ENCODE results near the gene LIN28B.
"Not testable (repeated sequence)": the region's sequence is repeated elsewhere in the genome, so short reads cannot be mapped to it uniquely, and the experiment has no call there.

The LIN28B gene, protein sequence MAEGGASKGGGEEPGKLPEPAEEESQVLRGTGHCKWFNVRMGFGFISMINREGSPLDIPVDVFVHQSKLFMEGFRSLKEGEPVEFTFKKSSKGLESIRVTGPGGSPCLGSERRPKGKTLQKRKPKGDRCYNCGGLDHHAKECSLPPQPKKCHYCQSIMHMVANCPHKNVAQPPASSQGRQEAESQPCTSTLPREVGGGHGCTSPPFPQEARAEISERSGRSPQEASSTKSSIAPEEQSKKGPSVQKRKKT

GRCh38 chr6:104956731-104957294 lies at the start of gene LIN28B:
Gene LIN28B, plus strand, starts transcription at chr6:104957107. Its CDS starts 144 bp downstream, at chr6:104957251.
- DNase-seq = peak in 1 of 2 experiments; percentile 12

DNA sequence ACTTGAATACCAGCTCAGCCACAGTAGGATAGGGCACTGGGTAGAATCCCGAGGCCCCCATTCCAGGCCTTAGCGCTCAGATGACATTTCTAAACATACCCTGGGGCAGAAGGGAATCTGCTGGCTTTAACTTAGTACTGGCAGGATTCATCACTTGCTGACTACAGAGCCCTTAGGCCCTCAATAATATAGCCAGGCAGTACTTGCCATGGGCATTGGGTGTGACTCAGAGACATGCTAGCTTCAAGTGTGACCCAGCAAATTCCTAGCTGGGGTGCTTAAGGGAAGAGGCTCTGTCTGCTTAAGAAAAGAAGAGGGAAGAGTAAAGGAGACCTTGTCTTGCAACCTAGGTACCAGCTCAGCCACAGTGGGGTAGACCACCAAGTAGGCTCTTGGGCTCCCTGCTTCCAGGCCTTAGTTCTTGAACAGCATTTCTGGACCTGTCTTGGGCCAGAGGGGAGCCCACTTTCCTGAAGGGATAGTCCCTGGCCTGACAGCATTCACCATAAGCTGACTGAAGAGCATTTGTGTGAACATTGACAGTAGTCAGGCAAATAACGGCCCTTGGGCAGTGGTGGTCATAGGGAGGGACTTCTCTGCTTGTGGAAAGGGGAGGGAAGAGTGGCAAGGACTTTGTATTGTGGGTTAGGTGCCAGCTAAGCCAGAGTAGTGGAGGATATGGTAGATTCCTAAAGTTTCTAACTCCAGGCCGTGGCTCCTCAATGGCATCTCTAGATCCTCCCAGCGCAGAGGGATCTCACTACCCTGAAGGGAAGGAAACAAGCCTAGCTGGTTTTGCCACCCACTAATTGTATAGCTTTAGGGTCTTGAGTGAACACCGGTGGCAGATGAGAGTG lies 48.6 kb upstream of the LIN28B start:
- DNase-seq = no peak

DNA sequence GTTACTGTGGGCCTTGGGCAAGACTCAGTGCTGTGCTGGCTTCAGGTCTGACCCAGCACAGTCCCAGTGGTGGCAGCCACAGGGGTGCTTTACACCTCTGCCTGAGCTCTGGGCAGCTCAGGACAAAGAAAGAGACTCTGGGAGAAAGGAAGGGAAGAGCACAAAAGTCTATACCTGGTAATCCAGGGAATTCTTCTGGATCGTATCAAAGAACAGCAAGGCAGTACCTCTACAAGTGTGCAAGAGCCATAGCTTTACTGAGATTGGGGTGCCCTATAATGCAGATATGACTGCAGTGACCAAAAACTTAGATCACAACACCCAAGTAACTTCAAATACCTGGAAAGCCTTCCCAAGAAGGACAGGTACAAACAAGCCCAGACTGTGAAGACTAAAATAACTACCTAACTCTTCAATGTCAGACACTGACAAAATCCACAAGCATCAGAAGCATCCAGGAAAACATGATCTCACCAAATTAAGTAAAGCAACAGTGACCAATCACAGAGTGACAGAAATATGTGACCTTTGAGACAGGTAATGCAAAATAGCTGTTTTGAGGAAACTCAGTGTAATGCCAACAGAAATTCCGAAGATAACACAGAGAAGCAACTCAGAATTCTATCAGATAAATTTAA lies 47.9 kb upstream of the LIN28B start:
- DNase-seq = no peak

DNA sequence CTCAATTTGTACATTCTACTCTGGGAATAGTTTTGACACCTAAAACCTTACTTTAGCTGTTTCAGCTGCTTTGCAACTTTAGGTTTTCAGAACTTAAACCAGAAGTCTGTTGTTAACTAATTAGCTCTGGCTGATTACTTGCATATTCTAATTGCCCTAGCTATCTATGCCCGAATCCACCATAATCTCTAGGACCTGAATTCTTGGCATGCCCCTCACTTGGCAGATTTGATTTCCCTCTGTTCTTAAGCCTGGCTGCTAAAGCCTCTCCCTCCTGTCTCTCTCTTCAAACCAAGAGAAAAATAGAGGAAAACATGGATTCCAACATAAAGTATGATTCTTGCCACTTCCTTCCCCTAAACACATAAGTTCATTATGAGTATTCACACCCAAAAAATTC lies 35.0 kb upstream of the LIN28B start:
- no peak for DNase-seq

DNA sequence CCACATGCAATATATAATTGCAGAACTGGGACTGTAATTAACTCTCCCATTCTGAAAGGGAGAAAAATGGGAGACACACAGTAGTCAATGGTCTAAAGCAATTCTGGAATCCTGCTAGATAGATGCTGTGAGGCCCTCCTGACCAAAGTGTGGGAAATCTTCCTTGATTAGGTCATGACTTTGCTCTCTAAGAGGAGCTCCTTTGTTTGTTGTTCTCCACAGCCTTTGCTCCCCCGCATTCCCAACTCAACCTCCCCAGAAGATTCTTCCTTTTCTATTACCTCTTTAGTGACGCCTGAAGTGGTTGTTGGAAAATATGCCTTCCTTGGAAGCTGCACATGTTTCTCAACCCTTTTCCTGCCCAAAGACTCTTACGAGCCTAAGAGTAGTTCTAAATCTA lies 28.8 kb upstream of the LIN28B start:
- no peak for DNase-seq

- no peak for DNase-seq
Measured at GRCh38 chr6:104929353-104929752, 27.6 kb upstream of the LIN28B start.

DNA sequence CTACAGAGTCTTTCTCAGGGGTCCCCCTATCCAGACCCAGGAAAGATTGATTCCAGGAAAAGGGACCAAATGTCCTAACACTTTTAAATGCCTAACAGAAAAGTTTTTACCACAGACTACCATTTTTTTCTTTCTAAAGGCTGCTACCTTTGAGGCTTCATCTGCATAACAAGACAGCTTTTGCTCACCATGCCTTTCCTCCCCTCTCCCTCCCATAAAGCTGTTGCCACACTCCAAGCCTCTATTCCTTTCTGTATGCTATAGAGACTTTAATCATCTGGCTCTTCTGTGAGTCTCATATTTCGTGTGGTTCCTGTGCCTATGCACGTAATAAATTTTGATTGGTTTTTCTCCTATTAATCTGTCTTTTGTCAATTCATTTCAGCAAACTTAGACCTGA lies 26.0 kb upstream of the LIN28B start:
- DNase-seq = no peak

- DNase-seq = no peak
Measured at GRCh38 chr6:104936766-104937535, 20.0 kb upstream of the LIN28B start.

GRCh38 chr6:104940238-104940892 lies 16.5 kb upstream of the LIN28B start:
- no peak for DNase-seq

GRCh38 chr6:104940893-104941728 lies 15.8 kb upstream of the LIN28B start:
- DNase-seq = no peak

GRCh38 chr6:104941729-104942091 lies 15.2 kb upstream of the LIN28B start:
- no peak for DNase-seq

DNA sequence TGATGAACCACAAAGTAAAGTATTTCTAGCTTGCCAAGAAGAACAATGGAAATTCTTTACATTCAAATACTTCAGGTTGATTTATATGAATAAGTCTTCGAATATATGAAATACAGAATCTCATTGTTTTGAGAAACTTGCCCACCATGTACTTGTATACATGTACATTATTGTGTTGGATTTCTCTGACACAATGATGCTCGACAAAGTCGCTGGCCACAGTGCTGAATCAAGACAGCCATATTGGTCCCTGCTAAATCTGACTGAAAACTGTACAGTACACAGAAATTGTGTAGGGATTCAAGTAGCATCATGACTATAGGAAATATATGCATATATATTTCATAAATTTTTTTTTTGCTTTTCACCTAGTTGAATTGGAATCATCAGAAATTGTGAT lies 13.1 kb upstream of the LIN28B start:
- DNase-seq = no peak

DNA sequence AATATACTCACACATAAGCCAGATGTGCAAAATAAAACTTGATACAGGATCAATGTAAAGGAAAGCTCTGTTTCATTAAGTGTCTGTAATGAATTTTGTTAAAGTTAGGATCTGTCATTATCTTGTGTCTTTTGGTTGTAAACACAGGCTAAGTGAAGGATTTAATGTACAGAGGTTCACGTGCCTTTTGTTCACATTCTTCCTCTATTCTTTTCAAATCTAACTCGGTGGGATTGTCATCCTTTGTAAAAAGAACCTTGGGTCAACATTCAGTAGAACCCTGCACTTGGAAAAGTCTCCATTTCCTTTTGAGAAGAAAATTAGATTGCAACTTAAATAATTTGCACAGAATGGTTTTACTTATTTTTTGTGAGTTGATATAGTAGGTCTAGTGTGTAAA lies 7.7 kb upstream of the LIN28B start:
- DNase-seq = no peak

- DNase-seq = no peak
Measured at GRCh38 chr6:104951677-104952076, 5.2 kb upstream of the LIN28B start.

- DNase-seq = no peak
Measured at GRCh38 chr6:104952911-104953399, 4.0 kb upstream of the LIN28B start.

GRCh38 chr6:104953400-104954189 lies 3.3 kb upstream of the LIN28B start:
- not testable (repeated sequence) for DNase-seq

- no peak for DNase-seq
Measured at GRCh38 chr6:104954190-104954797, 2.6 kb upstream of the LIN28B start.

- no peak for DNase-seq
Measured at GRCh38 chr6:104955491-104955890, 1.4 kb upstream of the LIN28B start.

DNA sequence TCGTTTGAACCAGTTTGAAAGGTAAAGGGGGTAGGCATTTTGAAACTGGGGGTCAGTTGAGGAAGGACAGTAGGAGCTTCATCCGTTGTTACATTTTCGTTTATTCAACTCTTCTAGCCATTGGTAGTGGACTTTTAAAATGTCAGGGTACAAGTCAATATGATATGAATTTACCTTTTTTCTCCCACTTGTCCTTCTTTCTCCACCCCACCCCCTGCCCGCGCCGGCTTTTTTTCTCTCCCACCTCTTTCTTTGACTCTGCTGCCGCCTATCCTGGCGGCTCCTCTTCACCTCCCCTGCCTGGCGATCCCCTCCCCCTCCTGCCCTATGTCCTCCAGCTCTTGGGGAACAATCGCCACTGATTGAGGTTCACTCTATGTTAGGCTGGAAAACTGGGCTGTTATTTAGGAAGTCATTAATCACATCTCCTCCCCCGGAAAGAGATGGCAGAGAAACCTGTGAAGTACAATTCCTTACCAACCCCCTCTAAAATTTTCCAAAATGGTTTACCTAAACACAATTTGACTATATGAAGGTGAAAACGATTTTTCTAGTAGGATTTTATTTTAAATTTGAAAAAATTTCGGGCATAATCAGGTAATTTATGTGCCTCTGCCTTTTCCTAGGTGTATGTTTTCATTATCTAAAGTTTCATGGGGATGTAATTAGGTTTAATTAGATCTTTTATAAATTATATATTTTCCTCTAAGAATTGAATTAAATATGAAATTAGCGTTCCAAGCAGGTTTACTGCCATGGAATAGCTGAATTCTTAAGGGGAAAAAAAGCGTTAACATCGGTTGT lies 778 bp upstream of the LIN28B start:
- DNase-seq = peak in 1 of 2 experiments; percentile 7
